ENCODE results near the gene KCNMA1.

- TF ChIP-seq CTCF (IDR thresholded peaks at IDR 0.05; ENCODE audit: insufficient read depth, low read length, poor library complexity, severe bottlenecking) (no peak), EZH2phosphoT487 (conservative IDR thresholded peaks at IDR 0.05; ENCODE audit: low read length) (no peak)
Observed at GRCh38 chr10:77304192-77304591, 333.4 kb downstream of the KCNMA1 start.

Measured in SU-DHL-6 (cell line).